ENCODE results near the gene FGF14.
A peak's percentile ranks its signal among the peaks of the same experiment; 100 is the strongest.
"Not testable (repeated sequence)": the region's sequence is repeated elsewhere in the genome, so short reads cannot be mapped to it uniquely, and the experiment has no call there.

The FGF14 gene

DNA sequence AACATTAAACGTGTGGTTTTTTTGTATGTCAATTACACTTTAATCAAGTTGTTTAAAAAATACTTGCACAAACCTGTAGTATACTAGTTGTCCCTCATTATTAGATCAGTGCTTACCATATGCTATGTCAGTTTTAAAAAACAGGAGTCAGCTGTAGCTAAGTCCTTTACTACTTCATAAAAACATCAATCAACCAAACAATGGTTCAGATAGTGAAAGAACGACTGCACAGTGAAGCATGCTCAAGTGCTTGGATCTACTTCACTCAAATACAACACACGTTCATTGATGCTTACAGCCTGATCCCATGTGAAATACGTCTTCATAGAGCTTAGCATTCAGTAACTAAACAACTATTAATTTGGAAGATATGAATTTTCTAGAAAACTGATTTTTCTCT, 225.0 kb downstream of the FGF14 start:
- intact Hi-C loops (cut with DNase I) = no loop called here
- no peak for DNase-seq

DNA sequence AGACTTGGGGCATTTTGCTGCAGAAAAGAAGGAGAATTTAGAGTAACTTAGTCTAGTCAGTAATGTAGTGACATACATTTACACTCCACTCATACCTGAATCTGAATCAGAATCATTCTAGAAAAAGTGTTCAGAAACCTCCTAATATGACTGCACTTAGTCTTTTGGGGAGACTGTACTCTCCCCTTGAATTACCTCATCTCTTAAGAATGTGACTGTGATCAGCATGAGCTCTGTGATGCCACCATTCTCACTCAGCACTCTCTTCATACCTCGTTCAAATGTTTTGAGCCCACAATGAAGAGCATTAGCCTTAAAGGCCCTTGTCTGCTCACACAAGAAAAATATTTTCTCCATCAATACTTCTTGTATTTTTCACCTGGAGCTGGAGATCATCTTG, 229.4 kb downstream of the FGF14 start:
- DNase-seq = no peak
- intact Hi-C loops (cut with DNase I) = no loop called here

- DNase-seq = no peak
- intact Hi-C loops (cut with DNase I) = no loop called here
These were observed 231.5 kb downstream of the FGF14 start for GRCh38 chr13:102170305-102170704.

DNA sequence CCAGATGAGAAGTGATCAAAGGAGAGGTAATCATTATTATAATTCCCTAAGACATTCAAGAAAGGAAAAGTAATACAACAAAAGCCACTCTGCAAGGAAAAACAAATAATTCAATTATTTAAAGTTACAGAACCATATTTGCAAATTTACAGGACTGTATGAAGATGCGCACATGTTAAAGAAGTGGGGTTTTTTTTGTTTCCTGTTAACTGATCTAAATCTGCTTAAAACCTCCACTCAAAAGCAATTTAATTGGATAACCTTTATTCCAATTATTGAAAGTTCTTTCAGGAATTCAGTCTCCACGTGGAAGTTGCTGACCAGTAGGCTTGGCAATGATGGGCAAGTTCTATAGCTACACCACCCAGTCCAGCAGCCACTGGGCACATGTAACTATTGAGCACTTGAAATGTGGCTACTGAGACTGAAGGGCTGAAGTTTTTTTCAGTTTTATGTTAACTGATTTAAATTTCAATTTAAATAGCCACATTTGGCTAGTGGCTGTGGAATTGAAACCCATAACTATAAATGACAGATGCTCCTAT, 232.3 kb downstream of the FGF14 start:
- intact Hi-C loops (cut with DNase I) = no loop called here

DNA sequence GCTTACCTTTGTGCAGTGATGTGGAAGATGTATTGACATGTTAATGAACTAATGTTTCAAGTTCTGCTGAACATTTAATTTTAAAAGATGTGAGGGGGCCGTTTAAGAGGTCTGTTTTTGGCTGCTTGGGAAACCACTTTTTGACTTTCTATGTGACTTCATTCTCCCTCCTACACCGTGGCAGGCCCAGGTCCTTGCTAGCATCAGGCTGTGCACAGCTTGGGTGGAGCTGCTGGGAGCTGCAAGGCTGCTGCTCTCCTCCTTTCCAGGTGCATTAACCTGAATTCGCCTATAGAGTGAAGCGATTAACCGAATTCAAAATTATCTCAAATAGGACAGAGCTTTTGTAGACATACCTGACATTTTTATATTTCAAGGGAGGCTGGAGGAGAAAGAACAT, 249.1 kb downstream of the FGF14 start:
- peak; percentile 25 to 93 (median 69) for DNase-seq
- intact Hi-C loops (cut with DNase I) = no loop called here

More for the DNA sequence above, 232.3 kb downstream of the FGF14 start:
- no peak for DNase-seq

DNA sequence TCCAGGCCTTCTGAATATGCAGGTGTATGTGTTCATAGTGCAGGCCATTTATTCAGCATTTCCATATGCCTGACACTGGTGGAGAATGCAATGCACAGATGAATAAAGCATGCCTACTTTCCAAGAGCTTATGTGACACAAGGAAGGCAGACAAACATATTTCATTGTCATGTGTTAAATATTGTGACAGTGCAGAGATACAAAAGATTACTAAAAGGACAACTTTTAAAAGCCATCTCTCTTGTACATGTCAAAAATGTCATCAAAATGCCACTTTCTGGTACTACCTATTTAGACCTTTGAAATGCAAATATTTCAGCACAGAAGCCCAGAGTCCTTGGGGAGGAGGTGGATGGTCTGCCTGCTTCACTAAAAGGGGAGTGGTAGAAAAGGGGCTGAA, 254.5 kb downstream of the FGF14 start:
- intact Hi-C loops (cut with DNase I) = no loop called here
- no peak for DNase-seq

DNA sequence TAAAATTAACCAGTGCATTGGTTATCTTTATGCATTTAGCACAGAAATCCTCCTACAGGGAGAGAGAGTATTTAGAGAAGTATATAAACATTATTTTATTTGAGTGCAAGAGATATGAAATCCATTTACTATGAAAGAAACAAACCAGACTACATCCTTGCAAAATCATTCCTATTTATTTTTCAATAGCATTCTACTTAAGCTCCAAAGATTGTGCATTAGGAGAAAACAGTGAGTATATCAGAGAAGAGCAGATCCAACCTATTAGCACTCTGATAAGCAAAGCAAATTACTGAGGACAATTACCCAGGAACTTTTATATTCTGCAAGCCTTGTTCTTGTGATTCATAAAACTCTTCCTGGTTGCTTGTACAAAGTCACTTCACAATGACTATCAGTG, 256.1 kb downstream of the FGF14 start:
- no peak for DNase-seq
- intact Hi-C loops (cut with DNase I) = no loop called here

DNA sequence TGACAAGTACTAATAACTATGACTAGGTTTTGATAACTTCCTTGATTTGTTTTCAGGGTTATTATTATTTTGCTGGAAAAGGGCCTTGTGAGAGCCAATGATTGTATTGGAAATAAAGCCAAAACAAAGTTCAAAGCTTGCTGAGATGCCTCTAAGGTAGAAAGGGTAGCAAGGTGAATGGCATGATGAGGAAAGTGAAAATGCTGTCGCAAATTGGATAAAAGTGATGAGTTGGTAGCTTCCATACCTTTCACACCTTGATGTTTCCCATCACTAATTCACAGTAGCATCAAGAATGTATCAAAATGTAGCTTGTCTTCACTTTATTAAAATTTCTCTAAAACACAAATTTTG, 259.4 kb downstream of the FGF14 start:
- intact Hi-C loops (cut with DNase I) = loop anchor here (5.0 kb wide), 1 partner anchor 260 kb away; the partner anchor contains the start of gene FGF14
- no peak for DNase-seq

GRCh38 chr13:102141625-102142472, 260.0 kb downstream of the FGF14 start:
- no peak for DNase-seq
- intact Hi-C loops (cut with DNase I) = loop anchor here (5.0 kb wide), 1 partner anchor 260 kb away; the partner anchor contains the start of gene FGF14

GRCh38 chr13:102139626-102140025, 262.2 kb downstream of the FGF14 start:
- peak in 24 of 42 donors; percentile 9 to 70 (median 32) for DNase-seq
- intact Hi-C loops (cut with DNase I) = loop anchor here (5.0 kb wide), 1 partner anchor 263 kb away; the partner anchor contains the start of gene FGF14

DNA sequence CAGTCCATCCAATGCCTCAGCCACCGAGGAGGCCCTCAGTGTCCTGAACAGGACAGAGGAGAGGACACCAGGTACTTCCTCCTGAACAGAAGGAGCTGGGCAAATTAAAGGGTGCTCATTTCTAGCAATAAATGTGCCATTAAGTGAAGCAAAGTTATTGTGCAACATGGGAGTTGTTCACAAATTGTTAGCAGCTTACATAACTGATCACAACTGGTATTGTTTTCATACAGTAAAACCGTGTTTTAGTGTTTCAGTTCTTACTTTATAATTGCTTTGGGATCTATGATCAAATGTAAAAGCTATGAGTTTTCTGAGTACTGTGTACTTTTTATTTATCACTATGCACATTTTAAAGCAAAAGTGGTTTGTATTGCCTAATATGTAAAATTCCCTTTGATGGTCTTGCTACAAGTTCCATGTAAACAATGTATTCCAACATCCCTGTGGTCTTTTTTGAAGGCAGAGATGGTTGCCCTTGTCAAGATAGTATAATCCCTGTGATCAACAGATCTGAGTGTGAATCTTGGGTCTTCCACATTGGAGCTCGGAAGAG, 263.1 kb downstream of the FGF14 start:
- DNase-seq = no peak
- intact Hi-C loops (cut with DNase I) = no loop called here

- intact Hi-C loops (cut with DNase I); DNase-seq: not testable (repeated sequence)
These were observed 263.9 kb downstream of the FGF14 start for GRCh38 chr13:102137904-102138303.

DNA sequence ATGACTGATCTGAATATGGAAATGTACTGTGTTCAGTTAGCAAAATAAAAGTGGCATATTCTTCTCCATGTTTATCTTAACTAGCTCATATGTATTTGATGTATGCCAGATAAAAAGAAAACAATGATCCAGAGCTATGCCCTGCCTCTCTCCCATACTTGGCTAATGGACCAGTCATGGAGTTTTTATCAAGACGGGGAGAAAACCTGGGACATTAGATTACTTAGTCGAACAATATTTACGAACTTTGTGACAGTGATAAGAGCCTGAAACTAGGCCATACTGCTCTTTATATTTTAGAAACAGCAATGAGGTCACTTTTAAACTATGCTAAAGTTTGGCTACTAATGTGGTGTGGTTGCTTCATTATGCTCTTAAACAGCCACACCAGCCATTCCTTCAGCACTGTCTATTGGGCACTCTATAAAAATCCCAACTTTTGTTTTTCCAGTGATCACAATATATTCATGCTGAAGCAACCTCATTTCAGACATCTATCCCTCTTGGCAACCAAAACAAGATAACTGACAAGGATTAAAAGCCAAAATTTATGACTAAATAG, 265.0 kb downstream of the FGF14 start:
- DNase-seq = no peak
- intact Hi-C loops (cut with DNase I) = no loop called here

DNA sequence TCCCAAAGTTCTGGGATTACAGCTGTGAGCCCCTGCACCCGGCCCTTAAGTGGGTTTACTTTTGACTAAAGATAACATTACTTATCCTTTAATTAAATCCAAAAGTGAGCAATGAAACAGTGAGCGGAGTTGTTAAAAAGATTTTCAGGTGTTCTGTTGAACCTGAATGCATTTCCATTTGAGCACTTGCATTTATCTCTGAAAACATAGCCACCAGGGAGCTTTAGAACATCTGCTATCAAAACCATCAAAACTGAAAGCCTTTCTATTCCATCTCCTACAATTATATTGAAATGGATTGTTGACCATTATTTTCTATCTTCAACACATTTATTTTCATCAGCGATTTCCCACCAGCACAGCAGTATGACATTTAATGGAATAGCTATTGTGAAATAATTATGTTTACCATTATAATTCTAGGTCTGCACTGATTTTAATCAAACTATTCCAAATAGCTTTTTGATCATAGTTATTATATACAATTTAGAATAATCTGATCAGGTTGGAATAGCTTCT, 269.0 kb downstream of the FGF14 start:
- DNase-seq = no peak
- intact Hi-C loops (cut with DNase I) = no loop called here

DNA sequence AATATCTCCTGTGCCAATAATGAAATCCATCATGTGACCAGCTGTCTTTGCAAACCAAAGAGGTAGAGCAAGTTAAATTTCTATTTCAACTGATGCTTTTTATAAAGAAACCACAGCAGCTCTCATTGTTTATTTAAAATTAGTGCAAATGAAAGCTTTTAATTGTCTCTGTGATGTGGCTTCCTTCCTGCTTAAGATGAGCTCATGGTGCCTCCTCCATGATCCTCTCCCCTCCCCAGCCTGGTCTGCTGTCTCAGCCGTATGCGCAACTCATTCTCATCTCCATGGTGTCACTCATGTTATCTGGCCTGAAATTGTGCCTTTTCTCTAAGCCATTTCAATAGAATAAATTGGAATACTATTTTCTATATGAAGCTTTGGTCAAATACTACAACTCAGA, 270.6 kb downstream of the FGF14 start:
- intact Hi-C loops (cut with DNase I) = no loop called here
- no peak for DNase-seq

DNA sequence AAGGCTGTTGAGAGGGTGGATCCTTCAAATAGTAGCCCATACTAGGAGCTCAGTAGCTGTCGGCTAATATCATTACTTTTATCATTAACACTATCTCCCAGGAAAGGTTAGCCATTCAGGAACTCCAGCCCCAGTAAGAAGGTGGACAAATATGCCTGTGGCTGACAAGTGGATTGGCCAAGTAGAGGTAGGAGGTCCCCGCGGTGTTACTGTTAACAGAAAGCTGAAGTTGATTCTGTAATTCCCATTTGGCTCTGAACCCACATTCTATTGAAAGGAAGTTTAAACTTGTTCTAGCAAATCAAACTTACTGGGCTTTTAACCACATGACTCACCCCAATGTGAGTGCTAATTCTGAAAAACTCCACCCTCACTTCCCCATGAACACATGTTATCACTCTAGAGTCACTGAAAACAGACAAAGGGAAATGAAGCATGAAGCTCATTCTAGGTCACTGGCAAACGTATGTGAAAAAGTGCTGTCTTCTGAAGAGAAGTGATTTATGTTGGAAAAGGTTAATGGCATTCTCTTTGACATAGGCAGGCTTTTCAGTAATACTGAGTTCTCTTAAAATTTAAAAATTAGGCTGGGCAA, 273.5 kb downstream of the FGF14 start:
- no peak for DNase-seq
- intact Hi-C loops (cut with DNase I) = no loop called here

DNA sequence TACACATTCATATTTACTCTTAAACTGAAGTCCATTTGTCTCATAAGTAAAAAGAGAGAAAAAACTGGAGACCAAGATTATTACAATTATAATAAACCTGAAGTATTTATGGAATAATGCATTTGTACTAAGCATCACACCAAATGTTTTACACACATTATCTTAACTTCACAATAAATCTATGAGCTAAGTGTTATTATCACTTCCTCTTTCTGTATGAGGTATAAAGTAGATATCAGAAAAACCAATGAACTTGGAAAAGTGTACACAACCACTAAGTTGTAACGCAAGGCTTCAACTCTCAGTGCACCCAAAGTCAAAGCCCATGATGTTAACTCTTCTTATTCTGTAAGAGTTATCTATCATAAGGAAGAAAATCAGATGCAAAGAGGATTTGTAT, 274.7 kb downstream of the FGF14 start:
- no peak for DNase-seq
- intact Hi-C loops (cut with DNase I) = no loop called here

GRCh38 chr13:102122147-102122546, 279.7 kb downstream of the FGF14 start:
- intact Hi-C loops (cut with DNase I) = no loop called here

DNA sequence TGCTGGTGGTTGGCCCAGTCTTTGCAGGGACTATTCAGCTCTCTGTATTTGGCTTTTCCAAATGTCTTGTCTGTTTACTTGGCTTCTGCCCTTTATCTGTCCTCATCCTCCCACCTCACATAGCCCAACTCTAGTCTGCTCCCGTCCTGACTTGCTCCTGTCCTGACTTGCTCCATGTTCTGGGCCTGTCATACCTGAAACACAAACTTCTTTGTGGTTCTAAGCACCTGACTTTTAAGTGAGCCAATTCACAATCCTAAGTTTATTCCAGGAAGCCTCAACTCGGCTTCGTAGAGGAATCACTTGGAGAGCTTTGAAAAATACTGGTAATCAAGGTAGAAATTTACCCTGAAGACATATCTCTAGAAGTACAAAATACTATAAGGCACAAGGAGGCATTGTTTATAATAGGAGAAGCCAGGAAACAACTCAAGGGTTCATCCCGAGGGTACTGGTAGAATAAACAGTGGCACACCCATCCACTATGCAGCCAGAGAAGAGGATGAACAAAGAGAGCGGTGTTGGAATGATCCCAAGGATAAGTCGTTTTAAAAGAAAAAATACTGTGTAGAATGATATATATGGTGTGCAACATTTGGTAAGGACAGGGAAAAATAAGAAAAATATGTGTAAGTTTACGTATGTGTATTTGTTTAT, 284.5 kb downstream of the FGF14 start:
- DNase-seq = no peak
- intact Hi-C loops (cut with DNase I) = no loop called here

More at GRCh38 chr13:102122147-102122546, 279.7 kb downstream of the FGF14 start:
- no peak for DNase-seq

Data from head of caudate nucleus (tissue), 42 donors.